ENCODE data around the gene FLNB.

DNA sequence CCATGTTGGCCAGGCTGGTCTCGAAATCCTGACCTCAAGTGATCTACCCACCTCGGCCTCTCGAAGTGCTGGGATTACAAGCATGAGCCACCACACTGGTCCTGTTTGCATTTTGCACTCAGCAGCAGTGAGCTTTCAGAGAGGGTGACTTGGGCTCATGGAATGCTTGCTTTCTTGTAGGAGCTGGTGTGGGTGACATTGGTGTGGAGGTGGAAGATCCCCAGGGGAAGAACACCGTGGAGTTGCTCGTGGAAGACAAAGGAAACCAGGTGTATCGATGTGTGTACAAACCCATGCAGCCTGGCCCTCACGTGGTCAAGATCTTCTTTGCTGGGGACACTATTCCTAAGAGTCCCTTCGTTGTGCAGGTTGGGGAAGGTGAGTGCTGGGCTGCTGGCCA lies 90.3 kb downstream of the FLNB start:
- TF ChIP-seq EZH2 (IDR thresholded peaks at IDR 0.05; ENCODE audit: insufficient read depth, low read length): no peak
- TF ChIP-seq, protein P1, sequence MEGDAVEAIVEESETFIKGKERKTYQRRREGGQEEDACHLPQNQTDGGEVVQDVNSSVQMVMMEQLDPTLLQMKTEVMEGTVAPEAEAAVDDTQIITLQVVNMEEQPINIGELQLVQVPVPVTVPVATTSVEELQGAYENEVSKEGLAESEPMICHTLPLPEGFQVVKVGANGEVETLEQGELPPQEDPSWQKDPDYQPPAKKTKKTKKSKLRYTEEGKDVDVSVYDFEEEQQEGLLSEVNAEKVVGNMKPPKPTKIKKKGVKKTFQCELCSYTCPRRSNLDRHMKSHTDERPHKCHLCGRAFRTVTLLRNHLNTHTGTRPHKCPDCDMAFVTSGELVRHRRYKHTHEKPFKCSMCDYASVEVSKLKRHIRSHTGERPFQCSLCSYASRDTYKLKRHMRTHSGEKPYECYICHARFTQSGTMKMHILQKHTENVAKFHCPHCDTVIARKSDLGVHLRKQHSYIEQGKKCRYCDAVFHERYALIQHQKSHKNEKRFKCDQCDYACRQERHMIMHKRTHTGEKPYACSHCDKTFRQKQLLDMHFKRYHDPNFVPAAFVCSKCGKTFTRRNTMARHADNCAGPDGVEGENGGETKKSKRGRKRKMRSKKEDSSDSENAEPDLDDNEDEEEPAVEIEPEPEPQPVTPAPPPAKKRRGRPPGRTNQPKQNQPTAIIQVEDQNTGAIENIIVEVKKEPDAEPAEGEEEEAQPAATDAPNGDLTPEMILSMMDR (IDR thresholded peaks at IDR 0.05; ENCODE audit: insufficient read depth, low read depth, low read length): no peak
